GM21619 (cell line): Measurements from ENCODE around the gene PDE9A.

Experiments used
- ATAC-seq: cut with Tn5 transposase; IDR thresholded peaks from one replicate; pipeline ENCODE4 v1.9.1; 2021; ENCODE audit not compliant: unreplicated experiment

The PDE9A gene

GRCh38 chr21:42655796-42656770, 2.7 kb downstream of the PDE9A start:
- ATAC-seq, result no peak

GRCh38 chr21:42656872-42657271, 3.5 kb downstream of the PDE9A start:
- ATAC-seq, result no peak

- no peak for ATAC-seq
These were observed 4.4 kb downstream of the PDE9A start for GRCh38 chr21:42657676-42658319.

- no peak for ATAC-seq
These were observed 5.1 kb downstream of the PDE9A start for GRCh38 chr21:42658320-42659105.

- no peak for ATAC-seq
These were observed 6.1 kb downstream of the PDE9A start for GRCh38 chr21:42659416-42660117.

GRCh38 chr21:42660118-42660470, 6.7 kb downstream of the PDE9A start:
- ATAC-seq, result no peak

- ATAC-seq, result no peak
These were observed 8.4 kb downstream of the PDE9A start for GRCh38 chr21:42661688-42662429.

- no peak for ATAC-seq
These were observed 9.2 kb downstream of the PDE9A start for GRCh38 chr21:42662430-42663199.

GRCh38 chr21:42663200-42663750, 9.9 kb downstream of the PDE9A start:
- no peak for ATAC-seq

GRCh38 chr21:42663860-42664535, 10.6 kb downstream of the PDE9A start:
- no peak for ATAC-seq

GRCh38 chr21:42664614-42665013, 11.2 kb downstream of the PDE9A start:
- no peak for ATAC-seq

GRCh38 chr21:42665026-42665425, 11.6 kb downstream of the PDE9A start:
- no peak for ATAC-seq

- ATAC-seq, result no peak
These were observed 12.1 kb downstream of the PDE9A start for GRCh38 chr21:42665484-42665883.

- no peak for ATAC-seq
These were observed 12.8 kb downstream of the PDE9A start for GRCh38 chr21:42666023-42666747.

GRCh38 chr21:42666925-42667324, 13.5 kb downstream of the PDE9A start:
- no peak for ATAC-seq

- no peak for ATAC-seq
These were observed 15.0 kb downstream of the PDE9A start for GRCh38 chr21:42668298-42668992.

GRCh38 chr21:42669041-42669440, 15.6 kb downstream of the PDE9A start:
- no peak for ATAC-seq
